ENCODE measurements around the gene CRACR2A. TPM values are rescaled to one million over a fixed set of nuclear protein-coding genes. Genes with fewer than 3 reads are reported as not detected.

Gene CRACR2A
- total RNA-seq, 1 experiment from 2014 or later, result 0.92 TPM

DNA sequence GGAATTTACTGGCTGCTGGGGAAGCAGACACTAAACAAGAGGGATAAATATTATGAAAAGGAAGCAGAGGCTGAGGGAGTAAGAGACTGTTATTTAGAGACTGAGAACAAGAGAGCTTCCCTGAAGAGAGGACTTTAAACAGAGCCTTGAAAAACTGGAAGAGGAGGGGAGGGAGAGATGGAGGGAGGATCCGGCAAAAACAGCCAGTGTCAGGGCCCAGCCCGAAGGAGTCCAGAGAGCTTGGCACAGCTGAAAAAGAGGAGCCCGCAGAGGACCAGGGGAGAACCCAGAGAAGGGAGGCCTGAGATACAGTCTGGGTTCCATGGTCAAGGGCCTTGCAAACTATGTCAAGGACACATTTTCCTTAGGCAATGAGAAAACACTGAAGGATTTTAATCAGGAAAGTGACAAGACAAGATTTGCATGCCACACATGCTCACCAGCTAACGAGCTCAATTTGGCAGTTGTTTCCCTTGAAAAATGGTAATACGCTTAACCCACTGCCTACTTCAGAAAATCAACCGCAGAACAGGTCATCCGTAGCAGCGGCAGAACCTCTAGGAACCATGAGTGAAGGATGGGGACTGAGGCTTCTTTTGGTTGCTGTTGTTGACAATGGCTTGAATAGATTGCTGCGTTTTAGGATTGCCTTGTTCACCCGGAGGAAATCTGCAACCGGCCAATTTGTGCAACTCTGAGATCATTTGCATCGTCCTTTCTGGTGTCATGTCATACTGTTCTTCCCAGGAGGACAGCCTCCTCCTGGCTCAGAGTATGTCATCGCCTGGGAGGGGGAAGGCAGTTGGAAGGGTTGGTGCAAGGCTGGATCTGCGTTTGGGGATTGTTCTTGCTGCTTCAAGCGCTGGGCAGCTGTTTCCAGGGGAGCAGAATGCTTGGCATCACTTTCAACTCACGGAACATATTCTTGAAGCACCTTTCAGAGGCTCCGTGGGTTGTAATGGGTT lies 153.7 kb downstream of the CRACR2A start:
- BruUV-seq (replicated peaks), result no TSS peak
- intact Hi-C loops (cut with micrococcal nuclease; ENCODE audit: unreplicated experiment) (no loop called here), in situ Hi-C loops (cut with HindIII; ENCODE audit: low pct_unique_long_range_greater_than_20kb, low sequenced_read_pairs) (no loop called here)
- H3K4me1 ChIP-seq (ENCODE audit: control insufficient read depth, insufficient read depth, low read length), result no peaks in the 10 kb centered on the region
- DNase-seq (ENCODE audit: low read depth, low spot score) (no peak), ATAC-seq (no peak)
- H3K4me3 ChIP-seq (ENCODE audit: low read depth in 2 of 2, low read length in 2 of 2), result no peak overlapping the region
- TF ChIP-seq TCF7L2 (IDR thresholded peaks at IDR 0.05; ENCODE audit: low read depth, low read length) (no peak), POLR2AphosphoS5 (IDR thresholded peaks at IDR 0.05; ENCODE audit: low read depth, low read length) (no peak)
- TF ChIP-seq, protein P1, sequence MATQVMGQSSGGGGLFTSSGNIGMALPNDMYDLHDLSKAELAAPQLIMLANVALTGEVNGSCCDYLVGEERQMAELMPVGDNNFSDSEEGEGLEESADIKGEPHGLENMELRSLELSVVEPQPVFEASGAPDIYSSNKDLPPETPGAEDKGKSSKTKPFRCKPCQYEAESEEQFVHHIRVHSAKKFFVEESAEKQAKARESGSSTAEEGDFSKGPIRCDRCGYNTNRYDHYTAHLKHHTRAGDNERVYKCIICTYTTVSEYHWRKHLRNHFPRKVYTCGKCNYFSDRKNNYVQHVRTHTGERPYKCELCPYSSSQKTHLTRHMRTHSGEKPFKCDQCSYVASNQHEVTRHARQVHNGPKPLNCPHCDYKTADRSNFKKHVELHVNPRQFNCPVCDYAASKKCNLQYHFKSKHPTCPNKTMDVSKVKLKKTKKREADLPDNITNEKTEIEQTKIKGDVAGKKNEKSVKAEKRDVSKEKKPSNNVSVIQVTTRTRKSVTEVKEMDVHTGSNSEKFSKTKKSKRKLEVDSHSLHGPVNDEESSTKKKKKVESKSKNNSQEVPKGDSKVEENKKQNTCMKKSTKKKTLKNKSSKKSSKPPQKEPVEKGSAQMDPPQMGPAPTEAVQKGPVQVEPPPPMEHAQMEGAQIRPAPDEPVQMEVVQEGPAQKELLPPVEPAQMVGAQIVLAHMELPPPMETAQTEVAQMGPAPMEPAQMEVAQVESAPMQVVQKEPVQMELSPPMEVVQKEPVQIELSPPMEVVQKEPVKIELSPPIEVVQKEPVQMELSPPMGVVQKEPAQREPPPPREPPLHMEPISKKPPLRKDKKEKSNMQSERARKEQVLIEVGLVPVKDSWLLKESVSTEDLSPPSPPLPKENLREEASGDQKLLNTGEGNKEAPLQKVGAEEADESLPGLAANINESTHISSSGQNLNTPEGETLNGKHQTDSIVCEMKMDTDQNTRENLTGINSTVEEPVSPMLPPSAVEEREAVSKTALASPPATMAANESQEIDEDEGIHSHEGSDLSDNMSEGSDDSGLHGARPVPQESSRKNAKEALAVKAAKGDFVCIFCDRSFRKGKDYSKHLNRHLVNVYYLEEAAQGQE (IDR thresholded peaks at IDR 0.05; ENCODE audit: insufficient read depth in 1 of 2, low read depth in 2 of 2, low read length in 1 of 2), result no peak
- 0 out of 2 replicates have a peak, but pooled peaks cover 2% of the 10 kb centered on the region for H3K27me3 ChIP-seq (ENCODE audit: control insufficient read depth, insufficient read depth, low read length)
- no peak overlapping the region for H3K27ac ChIP-seq (ENCODE audit: low read length)
- H3K36me3 ChIP-seq (ENCODE audit: control insufficient read depth, insufficient read depth, low read length), result no peaks in the 10 kb centered on the region
- ChIA-PET POLR2A (no interaction called here), CTCF (no interaction called here)
- H3K9me3 ChIP-seq (ENCODE audit: control insufficient read depth, insufficient read depth, low read depth, low read length), result no peaks in the 10 kb centered on the region

DNA sequence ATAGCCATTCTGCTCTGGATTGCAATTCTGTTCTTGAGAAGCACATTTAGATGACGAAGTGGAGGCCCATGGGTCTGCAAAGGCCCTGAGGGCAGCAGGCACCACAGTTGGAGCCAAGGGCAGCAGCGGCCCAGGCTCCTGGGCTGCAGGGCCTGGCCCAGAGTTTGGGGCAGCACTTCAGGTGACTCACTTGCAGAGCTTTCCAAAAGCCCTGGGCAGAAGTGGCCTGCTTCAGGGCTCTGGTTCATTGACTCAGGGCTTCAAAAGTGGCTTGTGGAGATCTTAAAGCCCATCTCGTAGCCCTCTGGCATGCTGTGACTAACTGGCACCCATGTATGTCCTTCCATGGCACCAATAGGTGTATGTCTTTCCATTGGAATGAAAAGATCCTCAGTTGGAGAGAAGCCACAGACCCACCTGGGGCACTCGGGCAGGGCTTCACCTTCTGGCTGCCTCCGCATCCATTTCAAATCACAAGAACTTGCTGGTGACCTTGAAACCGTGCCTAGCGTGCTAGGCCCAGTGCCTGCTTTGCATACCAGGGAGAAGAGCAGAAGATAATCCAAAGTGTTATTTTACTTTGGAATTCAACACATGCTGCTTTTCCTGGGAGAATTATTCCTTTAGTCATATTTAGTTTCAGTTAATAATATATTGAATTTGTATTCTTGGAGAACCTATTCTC lies 155.2 kb downstream of the CRACR2A start:
- H3K9me3 ChIP-seq (ENCODE audit: control insufficient read depth, insufficient read depth, low read depth, low read length), result no peaks in the 10 kb centered on the region
- H3K27ac ChIP-seq (ENCODE audit: low read length), result no peak overlapping the region
- ChIA-PET CTCF (no interaction called here), POLR2A (no interaction called here)
- no peaks in the 10 kb centered on the region for H3K4me1 ChIP-seq (ENCODE audit: control insufficient read depth, insufficient read depth, low read length)
- no peak overlapping the region for H3K4me3 ChIP-seq (ENCODE audit: low read depth in 2 of 2, low read length in 2 of 2)
- ATAC-seq (no peak), DNase-seq (ENCODE audit: low read depth, low spot score) (no peak)
- no TSS peak for BruUV-seq (replicated peaks)
- no peak for TF ChIP-seq POLR2AphosphoS5 (IDR thresholded peaks at IDR 0.05; ENCODE audit: low read depth, low read length)
- no peak for TF ChIP-seq TCF7L2 (IDR thresholded peaks at IDR 0.05; ENCODE audit: low read depth, low read length)
- TF ChIP-seq SIN3A (IDR thresholded peaks at IDR 0.05; ENCODE audit: borderline replicate concordance, insufficient read depth, low read depth, low read length), result no peak
- TF ChIP-seq, protein P1 (IDR thresholded peaks at IDR 0.05; ENCODE audit: insufficient read depth in 1 of 2, low read depth in 2 of 2, low read length in 1 of 2), result no peak
- intact Hi-C loops (cut with micrococcal nuclease; ENCODE audit: unreplicated experiment) (no loop called here), in situ Hi-C loops (cut with HindIII; ENCODE audit: low pct_unique_long_range_greater_than_20kb, low sequenced_read_pairs) (no loop called here)
- H3K27me3 ChIP-seq (ENCODE audit: control insufficient read depth, insufficient read depth, low read length), result 0 out of 2 replicates have a peak, but pooled peaks cover 2% of the 10 kb centered on the region
- H3K36me3 ChIP-seq (ENCODE audit: control insufficient read depth, insufficient read depth, low read length), result no peaks in the 10 kb centered on the region

Data from Panc1 (cell line).